D721Med (cell line): ENCODE data around the gene ZNF385B.

Experiments used
- DNase-seq: peaks from one replicate; pipeline ENCODE4 v3.0.0; 2011; ENCODE audit warnings: low spot score; ENCODE audit not compliant: insufficient read length
- FAIRE-seq: peaks from 2 replicates; lab custom pipeline; 2011; peaks lifted over from hg19 to GRCh38; lab: Jason Lieb, UNC
- CTCF ChIP-seq: IDR thresholded peaks from 2 replicates; pipeline ENCODE4 v1.5.1; 2012; ENCODE audit warnings: mild to moderate bottlenecking, control low read depth; ENCODE audit not compliant: insufficient read depth; ENCODE audit errors: missing control alignments

The ZNF385B gene

GRCh38 chr2:179594268-179595112, 266.9 kb downstream of the ZNF385B start:
- FAIRE-seq (no peak), DNase-seq (no peak)
- TF ChIP-seq CTCF: no peak

GRCh38 chr2:179593323-179593722, 268.1 kb downstream of the ZNF385B start:
- DNase-seq (no peak), FAIRE-seq (no peak)
- TF ChIP-seq CTCF: no peak

- DNase-seq (no peak), FAIRE-seq (no peak)
Measured at GRCh38 chr2:179592167-179592936, 269.1 kb downstream of the ZNF385B start.

GRCh38 chr2:179591690-179592089, 269.7 kb downstream of the ZNF385B start:
- DNase-seq (no peak), FAIRE-seq (no peak)
- TF ChIP-seq CTCF: no peak

More at GRCh38 chr2:179592167-179592936, 269.1 kb downstream of the ZNF385B start:
- TF ChIP-seq CTCF: no peak

GRCh38 chr2:179588486-179589145, 272.8 kb downstream of the ZNF385B start:
- no peak for DNase-seq
- no peak for FAIRE-seq

GRCh38 chr2:179584760-179585159, 276.7 kb downstream of the ZNF385B start:
- no peak for TF ChIP-seq CTCF
- no peak for FAIRE-seq
- no peak for DNase-seq

More at GRCh38 chr2:179588486-179589145, 272.8 kb downstream of the ZNF385B start:
- TF ChIP-seq CTCF: no peak
